Measurements from ENCODE around the gene CHURC1.
"Not testable (repeated sequence)": the region's sequence is repeated elsewhere in the genome, so short reads cannot be mapped to it uniquely, and the experiment has no call there.

CHURC1 gene

GRCh38 chr14:64912261-64912660 is 2.0 kb upstream of the CHURC1 start:
- DNase-seq, result no peak

DNA sequence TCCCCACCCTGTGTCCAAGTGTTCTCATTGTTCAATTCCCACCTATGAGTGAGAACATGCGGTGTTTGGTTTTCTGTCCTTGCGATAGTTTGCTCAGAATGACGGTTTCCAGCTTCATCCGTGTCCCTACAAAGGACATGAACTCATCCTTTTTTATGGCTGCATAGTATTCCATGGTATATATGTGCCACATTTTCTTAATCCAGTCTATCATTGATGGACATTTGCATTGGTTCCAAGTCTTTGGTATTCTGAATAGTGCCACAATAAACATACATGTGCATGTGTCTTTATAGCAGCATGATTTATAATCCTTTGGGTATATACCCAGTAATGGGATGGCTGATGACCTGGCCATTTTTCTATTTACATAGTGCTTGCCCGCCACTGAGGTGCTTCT is 778 bp upstream of the CHURC1 start:
- not testable (repeated sequence) for DNase-seq

DNA sequence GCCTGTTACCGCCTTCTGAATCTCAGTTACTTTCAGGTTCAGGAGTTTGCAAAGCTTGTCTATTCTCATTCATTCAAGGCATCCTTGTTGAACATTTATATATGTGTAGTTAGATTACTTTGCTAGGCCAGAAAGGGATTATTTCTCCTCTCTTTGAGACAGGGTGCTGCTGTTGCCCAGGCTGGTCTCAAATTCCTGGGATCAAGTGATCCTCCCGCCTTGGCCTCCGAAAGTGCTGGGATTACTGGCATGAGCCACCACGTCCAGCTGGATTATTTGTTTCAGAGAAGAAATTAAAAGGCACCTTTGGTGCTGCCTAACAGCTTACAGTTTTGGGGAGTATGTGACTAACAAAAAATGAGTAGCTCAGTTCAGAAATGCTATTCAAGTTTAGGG is 772 bp downstream of the CHURC1 start:
- no peak for DNase-seq

DNA sequence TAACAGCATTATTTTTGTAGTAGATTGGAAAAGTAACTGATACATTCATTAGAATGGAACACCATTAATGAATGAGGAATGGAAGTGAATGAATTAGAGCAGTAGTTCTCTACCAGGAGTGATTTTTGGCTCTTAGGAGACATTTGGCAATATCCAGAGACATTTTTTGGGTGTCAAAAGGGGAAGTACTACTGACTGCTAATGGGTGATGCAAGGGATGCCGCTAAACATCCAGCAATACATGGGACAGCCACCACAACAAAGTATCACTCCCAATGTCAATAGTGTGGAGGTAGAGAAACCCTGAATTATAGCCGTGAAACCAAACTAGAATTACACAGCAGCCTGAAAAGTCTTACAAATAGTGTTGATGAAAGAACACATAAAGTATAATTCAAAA is 1.5 kb downstream of the CHURC1 start:
- no peak for DNase-seq

DNA sequence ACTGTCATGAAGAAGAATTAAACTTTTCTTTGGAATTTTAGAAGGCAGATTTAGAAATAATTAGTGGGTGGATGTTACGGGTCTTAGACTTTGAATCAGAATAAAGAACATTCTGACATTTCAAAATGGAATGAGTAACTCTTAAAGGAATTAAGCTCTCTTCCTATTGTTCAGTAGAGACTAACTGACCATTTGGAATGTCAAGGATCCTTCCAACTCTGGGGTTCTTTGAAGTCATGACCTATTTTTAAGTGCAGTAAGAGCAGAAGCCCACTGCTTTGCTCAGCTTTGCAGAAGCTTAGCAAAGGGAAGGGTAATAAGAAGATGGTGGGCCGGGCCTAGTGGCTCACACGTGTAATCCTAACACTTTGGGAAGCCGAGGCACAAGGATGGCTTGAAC is 4.0 kb downstream of the CHURC1 start:
- DNase-seq, result no peak

- no peak for DNase-seq
Measured at GRCh38 chr14:64919215-64919614, 5.0 kb downstream of the CHURC1 start.

DNA sequence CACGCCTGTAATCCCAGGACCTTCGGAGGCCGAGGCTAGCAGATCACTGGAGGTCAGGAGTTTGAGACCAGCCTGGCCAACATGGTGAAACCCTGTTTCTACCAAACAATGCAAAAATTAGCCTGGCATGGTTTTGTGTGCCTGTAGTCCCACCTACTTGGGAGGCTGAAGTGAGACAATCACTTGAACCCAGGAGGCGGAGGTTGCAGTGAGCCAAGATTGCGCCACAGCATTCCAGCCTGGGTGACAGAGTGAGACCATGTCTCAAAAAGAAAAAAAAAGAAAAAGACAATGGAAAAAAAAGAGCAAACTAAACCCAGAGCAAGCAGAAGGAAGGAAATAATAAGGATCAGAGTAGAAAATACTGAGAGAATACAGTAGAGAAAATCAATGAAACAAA is 5.4 kb downstream of the CHURC1 start:
- DNase-seq, result no peak

DNA sequence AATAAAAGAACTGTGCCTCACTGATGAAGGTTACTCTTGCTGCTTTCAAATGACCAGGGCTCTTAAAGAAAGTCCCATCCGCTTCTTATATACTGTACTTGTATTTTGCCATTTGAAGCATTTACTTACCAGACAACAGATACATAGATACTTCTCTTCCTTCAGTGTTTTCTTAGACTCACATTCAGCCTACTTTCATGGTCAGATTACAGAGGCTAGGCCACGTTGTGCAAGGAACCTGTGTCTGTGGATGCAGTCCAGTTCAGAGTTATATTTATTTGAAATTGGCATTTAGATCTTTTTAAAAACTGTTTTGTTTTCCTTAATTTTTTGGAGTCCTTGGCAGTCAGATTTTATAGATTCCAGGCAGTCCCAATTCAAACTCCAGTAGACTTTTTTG is 6.2 kb downstream of the CHURC1 start:
- DNase-seq, result no peak

GRCh38 chr14:64923015-64923414 is 8.8 kb downstream of the CHURC1 start:
- no peak for DNase-seq

- no peak for DNase-seq
Measured at GRCh38 chr14:64926398-64926995, 12.2 kb downstream of the CHURC1 start.

DNA sequence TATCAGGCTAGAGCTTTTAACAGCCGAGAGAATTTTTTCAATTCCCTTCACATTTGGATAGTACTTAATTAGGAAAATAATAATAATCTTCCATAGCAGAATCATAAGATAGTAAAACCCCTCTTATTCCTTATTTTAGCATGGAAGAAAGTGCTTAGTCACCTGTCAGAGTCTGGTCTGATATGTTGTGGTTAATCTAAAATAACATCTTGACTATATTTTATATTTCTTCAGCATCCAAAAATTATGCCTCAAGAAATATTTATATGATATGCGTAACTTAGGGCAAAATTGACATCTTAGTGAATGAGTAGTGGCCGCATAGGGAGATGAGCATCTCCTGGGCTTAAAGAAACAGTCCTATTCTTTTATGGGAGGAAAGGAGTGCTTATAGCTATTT is 12.8 kb downstream of the CHURC1 start:
- DNase-seq, result no peak

DNA sequence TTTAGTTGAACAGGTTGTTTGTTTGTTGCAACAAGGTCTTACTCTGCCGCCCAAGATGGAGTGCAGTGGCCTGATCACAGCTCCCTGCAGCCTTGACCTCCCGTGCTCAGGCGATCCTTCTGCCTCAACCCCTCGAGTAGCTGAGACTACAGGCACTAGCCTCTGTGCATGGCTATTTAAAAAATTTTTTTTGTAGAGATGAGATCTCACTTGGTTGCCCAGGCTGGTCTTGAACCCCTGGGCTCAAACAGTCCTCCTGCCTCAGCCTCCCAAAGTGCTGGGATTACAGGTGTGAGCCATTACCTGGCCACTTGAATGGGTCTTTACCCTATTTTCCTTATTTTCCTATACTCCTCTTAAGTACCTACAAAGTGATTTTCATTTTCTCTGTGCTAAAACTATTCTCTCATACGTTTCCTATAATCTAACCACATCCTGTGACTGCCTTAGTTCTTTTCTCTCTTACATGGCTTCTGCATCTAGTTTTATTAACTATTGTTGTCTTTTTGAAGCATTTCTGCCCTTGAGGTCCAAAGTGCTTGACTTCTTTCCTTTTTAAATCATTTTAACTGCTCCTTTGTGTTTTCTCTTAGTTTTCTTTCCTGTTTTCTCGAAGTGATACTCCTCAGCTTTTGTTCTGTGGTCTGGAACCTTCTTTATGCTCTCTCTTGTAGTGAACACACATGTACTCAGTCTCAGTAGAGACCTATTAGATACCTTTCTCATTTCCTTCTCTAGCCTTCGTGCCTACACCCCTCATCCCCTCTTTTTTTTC is 14.2 kb downstream of the CHURC1 start:
- DNase-seq, result no peak

GRCh38 chr14:64929014-64929359 is 14.7 kb downstream of the CHURC1 start:
- DNase-seq, result no peak

- DNase-seq, result no peak
Measured at GRCh38 chr14:64930085-64930843, 16.0 kb downstream of the CHURC1 start.

- DNase-seq, result no peak
Measured at GRCh38 chr14:64931123-64931522, 16.9 kb downstream of the CHURC1 start.

DNA sequence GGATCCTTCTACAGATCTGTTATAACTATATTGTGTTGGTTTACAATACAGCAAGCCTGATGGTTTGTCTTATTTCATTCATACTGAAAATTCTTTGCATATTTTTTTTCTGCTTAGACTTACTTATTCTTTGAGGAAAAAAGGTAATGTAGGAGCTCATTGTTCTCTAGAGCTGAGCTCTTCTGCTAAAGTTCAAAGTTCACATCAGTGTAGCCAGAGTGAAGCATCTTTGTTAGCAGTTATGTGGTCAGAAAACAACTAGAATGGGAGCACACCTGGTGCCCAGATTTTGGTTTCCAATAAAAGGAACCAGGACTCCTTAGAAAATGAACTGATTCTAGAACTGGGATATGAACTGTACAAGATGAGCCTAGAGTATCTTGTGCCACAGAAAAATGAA is 18.0 kb downstream of the CHURC1 start:
- DNase-seq, result no peak

- DNase-seq, result no peak
Measured at GRCh38 chr14:64934338-64934929, 20.2 kb downstream of the CHURC1 start.

- DNase-seq, result no peak
Measured at GRCh38 chr14:64935508-64935907, 21.3 kb downstream of the CHURC1 start.

- no peak for DNase-seq
Measured at GRCh38 chr14:64937171-64937820, 23.0 kb downstream of the CHURC1 start.

- no peak for DNase-seq
Measured at GRCh38 chr14:64937821-64938193, 23.6 kb downstream of the CHURC1 start.

DNA sequence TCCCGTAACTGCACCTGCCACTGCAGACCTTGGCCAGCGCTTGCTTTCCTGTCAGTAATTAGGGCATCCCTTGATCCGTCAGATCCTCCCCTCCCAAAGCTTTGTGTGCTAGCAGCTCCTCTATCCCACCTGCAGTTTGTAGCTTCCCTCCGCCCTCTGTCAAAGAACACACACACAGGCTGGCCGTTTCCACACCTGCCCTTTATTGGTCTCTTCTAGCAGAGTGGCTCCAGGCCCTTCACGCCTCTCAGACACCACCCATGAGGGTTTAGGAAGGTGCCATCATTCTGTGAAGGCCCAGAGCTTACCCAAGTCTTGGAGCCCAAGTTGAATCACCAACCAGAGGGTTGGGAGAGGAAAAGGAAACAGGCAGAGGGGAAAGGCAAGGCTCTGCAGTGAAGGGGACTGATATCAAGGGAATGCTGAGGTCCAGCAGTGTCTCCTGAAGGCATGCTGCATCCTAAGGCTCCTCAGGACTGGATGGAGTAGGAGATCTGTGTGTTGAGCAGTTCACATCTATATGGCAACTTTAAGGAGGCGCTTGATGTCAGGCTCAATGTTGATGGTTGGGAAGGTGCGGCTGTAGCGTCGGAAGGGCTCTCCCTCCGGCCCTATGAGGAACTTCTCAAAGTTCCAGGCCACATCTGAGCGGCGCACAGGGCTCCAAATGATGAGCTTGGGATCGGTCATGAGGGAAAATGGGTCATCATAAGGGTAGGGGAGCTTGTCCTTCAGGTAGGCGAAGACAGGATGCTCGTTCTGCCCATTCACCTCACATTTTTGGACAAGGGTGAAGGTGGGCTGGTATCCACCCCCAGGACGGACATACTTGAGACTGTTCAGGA is 24.9 kb downstream of the CHURC1 start:
- no peak for DNase-seq

DNA sequence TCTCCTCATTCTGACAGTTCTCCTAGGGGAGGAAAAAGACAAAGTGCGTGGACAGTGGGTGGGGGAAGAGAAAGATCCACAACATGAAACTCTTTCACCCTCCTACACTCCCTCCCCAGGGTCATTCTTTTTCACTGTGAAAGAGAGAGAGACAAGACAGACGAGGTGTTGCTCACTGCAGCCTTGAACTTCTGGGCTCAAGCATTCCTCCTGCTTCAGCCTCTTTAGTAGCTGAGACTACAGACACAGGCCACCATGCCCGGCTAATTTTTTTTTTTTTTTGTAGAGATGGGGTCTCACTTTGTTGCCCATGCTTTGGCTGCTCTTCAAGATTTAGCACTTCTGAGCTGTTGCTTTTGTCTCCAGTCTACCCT is 25.5 kb downstream of the CHURC1 start:
- DNase-seq, result no peak
